Bronchial epithelial cell (primary cell): ENCODE data around the gene ERBIN. TPM values are rescaled to one million over a fixed set of nuclear protein-coding genes. Genes with fewer than 3 reads are reported as not detected.

Experiments
- DNase-seq: peaks from one replicate; pipeline ENCODE4 v3.0.0-alpha.2; 2010; ENCODE audit warnings: low read depth
- FAIRE-seq: peaks from 2 replicates; lab custom pipeline; 2011; peaks lifted over from hg19 to GRCh38; lab: Jason Lieb, UNC
- H3K27me3 ChIP-seq: 2 replicates; pipeline ENCODE4 v1.5.1; 2011; ENCODE audit warnings: low read length; ENCODE audit not compliant: control insufficient read depth, insufficient read depth
- H3K36me3 ChIP-seq: 2 replicates; pipeline ENCODE4 v1.5.1; 2011; ENCODE audit warnings: low read length; ENCODE audit not compliant: control insufficient read depth, insufficient read depth
- H3K4me3 ChIP-seq: 2 replicates; pipeline ENCODE4 v1.5.1; 2011; ENCODE audit warnings: mild to moderate bottlenecking, low read depth, low read length, control low read depth
- CTCF ChIP-seq: IDR thresholded peaks from 2 replicates; pipeline ENCODE4 v1.5.1; 2011; ENCODE audit warnings: mild to moderate bottlenecking, moderate library complexity, low read length, control low read depth, inconsistent platforms; ENCODE audit not compliant: insufficient read depth, severe bottlenecking
- total RNA-seq: library from RNA; depleted of rRNA; stranded (reverse); fragments of >200 nt; gene quantifications from 2 replicates; pipeline ENCODE4 v1.2.1, GENCODE V29; 2014

Gene ERBIN
- total RNA-seq, 1 donor from 2014 or later, result 46.1 TPM

GRCh38 chr5:65992630-65993029 is 66.3 kb downstream of the ERBIN start:
- no peak for DNase-seq
- no peak for FAIRE-seq
- TF ChIP-seq CTCF, result no peak
- Histone ChIP-seq H3K36me3 (no peaks in the 10 kb centered on the region), H3K27me3 (no peaks in the 10 kb centered on the region), H3K4me3 (no peak overlapping the region)

- Histone ChIP-seq H3K27me3 (no peaks in the 10 kb centered on the region), H3K36me3 (peaks cover 2% of the 10 kb centered on the region), H3K4me3 (no peak overlapping the region)
- TF ChIP-seq CTCF, result no peak
- DNase-seq, result no peak
- FAIRE-seq, result no peak
These were observed 67.9 kb downstream of the ERBIN start for GRCh38 chr5:65994117-65994786.

GRCh38 chr5:65999061-65999723 is 72.8 kb downstream of the ERBIN start:
- Histone ChIP-seq H3K36me3 (peaks cover 2% of the 10 kb centered on the region), H3K4me3 (no peak overlapping the region), H3K27me3 (no peaks in the 10 kb centered on the region)
- DNase-seq (no peak), FAIRE-seq (no peak)
- TF ChIP-seq CTCF, result no peak

GRCh38 chr5:66001952-66002351 is 75.6 kb downstream of the ERBIN start:
- peaks cover 3% of the 10 kb centered on the region for H3K36me3 ChIP-seq
- H3K4me3 ChIP-seq, result no peak overlapping the region
- FAIRE-seq, result no peak
- no peak for TF ChIP-seq CTCF
- no peaks in the 10 kb centered on the region for H3K27me3 ChIP-seq
- no peak for DNase-seq

- no peak for FAIRE-seq
- Histone ChIP-seq H3K27me3 (no peaks in the 10 kb centered on the region), H3K4me3 (no peak overlapping the region), H3K36me3 (peaks cover 3% of the 10 kb centered on the region)
- DNase-seq, result no peak
- no peak for TF ChIP-seq CTCF
These were observed 76.0 kb downstream of the ERBIN start for GRCh38 chr5:66002415-66002814.

- no peaks in the 10 kb centered on the region for H3K27me3 ChIP-seq
- H3K36me3 ChIP-seq, result peaks cover 2% of the 10 kb centered on the region
- DNase-seq, result no peak
- no peak for TF ChIP-seq CTCF
- H3K4me3 ChIP-seq, result no peak overlapping the region
- no peak for FAIRE-seq
These were observed 77.8 kb downstream of the ERBIN start for GRCh38 chr5:66004216-66004615.
